ENCODE results near the gene FAM171A2. TPM values are rescaled to one million over a fixed set of nuclear protein-coding genes. Genes with fewer than 3 reads are reported as not detected.
A peak's percentile ranks its signal among the peaks of the same experiment; 100 is the strongest.

Gene FAM171A2
- total and polyA plus RNA-seq, 10 of the 15 experiments (the other 5 are each of a cell fraction or from before 2014, with no cell fraction given): 0.08 to 1.7 (median 0.27) TPM; not detected in 2

DNA sequence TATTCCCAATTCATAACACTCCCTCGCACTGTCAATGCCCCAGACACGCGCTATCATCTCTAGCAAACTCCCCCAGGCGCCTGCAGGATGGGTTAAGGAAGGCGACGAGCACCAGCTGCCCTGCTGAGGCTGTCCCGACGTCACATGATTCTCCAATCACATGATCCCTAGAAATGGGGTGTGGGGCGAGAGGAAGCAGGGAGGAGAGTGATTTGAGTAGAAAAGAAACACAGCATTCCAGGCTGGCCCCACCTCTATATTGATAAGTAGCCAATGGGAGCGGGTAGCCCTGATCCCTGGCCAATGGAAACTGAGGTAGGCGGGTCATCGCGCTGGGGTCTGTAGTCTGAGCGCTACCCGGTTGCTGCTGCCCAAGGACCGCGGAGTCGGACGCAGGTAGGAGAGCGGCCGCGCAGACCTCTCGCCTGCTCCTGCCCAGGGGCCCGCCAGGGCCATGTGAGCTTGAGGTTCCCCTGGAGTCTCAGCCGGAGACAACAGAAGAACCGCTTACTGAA, 18.7 kb downstream of the FAM171A2 start, which contains the start of gene GRN (continued):
- TF ChIP-seq, protein P1, sequence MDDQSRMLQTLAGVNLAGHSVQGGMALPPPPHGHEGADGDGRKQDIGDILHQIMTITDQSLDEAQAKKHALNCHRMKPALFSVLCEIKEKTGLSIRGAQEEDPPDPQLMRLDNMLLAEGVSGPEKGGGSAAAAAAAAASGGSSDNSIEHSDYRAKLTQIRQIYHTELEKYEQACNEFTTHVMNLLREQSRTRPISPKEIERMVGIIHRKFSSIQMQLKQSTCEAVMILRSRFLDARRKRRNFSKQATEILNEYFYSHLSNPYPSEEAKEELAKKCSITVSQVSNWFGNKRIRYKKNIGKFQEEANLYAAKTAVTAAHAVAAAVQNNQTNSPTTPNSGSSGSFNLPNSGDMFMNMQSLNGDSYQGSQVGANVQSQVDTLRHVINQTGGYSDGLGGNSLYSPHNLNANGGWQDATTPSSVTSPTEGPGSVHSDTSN (IDR thresholded peaks at IDR 0.05; ENCODE audit: insufficient replicate concordance, low read depth, low read length): peak; percentile 16
- TF ChIP-seq SIN3A (IDR thresholded peaks at IDR 0.05; ENCODE audit: low read depth, low read length): peak; percentile 96
- no peak for TF ChIP-seq MEF2B (IDR thresholded peaks at IDR 0.05; ENCODE audit: partially characterized antibody, poor library complexity, severe bottlenecking)
- TF ChIP-seq FOXK2 (IDR thresholded peaks at IDR 0.05): peak; percentile 66
- TF ChIP-seq SMARCA5 (IDR thresholded peaks at IDR 0.05): no peak
- no peak for TF ChIP-seq PAX5 (IDR thresholded peaks at IDR 0.05; ENCODE audit: borderline replicate concordance, low read depth, low read length)
- peak; percentile 29 for TF ChIP-seq HCFC1 (IDR thresholded peaks at IDR 0.05; ENCODE audit: low read length)
- TF ChIP-seq RAD21 (IDR thresholded peaks at IDR 0.05; ENCODE audit: insufficient read depth, low read depth, low read length): no peak
- TF ChIP-seq MYB (IDR thresholded peaks at IDR 0.05; ENCODE audit: borderline replicate concordance, low read depth, low read length): no peak
- no peak for TF ChIP-seq RBBP5 (conservative IDR thresholded peaks at IDR 0.05)
- TF ChIP-seq SREBF1 (IDR thresholded peaks at IDR 0.05; ENCODE audit: low read length): no peak
- no peak for TF ChIP-seq LARP7 (IDR thresholded peaks at IDR 0.05)
- no peak for TF ChIP-seq E2F4 (IDR thresholded peaks at IDR 0.05; ENCODE audit: low read depth, low read length)
- no peak for TF ChIP-seq MTA3 (IDR thresholded peaks at IDR 0.05; ENCODE audit: borderline replicate concordance, low read length)
- TF ChIP-seq, protein P2, sequence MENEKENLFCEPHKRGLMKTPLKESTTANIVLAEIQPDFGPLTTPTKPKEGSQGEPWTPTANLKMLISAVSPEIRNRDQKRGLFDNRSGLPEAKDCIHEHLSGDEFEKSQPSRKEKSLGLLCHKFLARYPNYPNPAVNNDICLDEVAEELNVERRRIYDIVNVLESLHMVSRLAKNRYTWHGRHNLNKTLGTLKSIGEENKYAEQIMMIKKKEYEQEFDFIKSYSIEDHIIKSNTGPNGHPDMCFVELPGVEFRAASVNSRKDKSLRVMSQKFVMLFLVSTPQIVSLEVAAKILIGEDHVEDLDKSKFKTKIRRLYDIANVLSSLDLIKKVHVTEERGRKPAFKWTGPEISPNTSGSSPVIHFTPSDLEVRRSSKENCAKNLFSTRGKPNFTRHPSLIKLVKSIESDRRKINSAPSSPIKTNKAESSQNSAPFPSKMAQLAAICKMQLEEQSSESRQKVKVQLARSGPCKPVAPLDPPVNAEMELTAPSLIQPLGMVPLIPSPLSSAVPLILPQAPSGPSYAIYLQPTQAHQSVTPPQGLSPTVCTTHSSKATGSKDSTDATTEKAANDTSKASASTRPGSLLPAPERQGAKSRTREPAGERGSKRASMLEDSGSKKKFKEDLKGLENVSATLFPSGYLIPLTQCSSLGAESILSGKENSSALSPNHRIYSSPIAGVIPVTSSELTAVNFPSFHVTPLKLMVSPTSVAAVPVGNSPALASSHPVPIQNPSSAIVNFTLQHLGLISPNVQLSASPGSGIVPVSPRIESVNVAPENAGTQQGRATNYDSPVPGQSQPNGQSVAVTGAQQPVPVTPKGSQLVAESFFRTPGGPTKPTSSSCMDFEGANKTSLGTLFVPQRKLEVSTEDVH (IDR thresholded peaks at IDR 0.05; ENCODE audit: low read depth, partially characterized antibody): no peak
- no peak for TF ChIP-seq ASH2L (IDR thresholded peaks at IDR 0.05; ENCODE audit: borderline replicate concordance, low read depth)
- TF ChIP-seq REST (IDR thresholded peaks at IDR 0.05; ENCODE audit: low read depth, low read length): no peak
- peak; percentile 52; the same call in 1 of the 2 replicates for TF ChIP-seq NFYA (IDR thresholded peaks at IDR 0.05; ENCODE audit: borderline replicate concordance, low read depth, low read length)
- TF ChIP-seq, protein P3, sequence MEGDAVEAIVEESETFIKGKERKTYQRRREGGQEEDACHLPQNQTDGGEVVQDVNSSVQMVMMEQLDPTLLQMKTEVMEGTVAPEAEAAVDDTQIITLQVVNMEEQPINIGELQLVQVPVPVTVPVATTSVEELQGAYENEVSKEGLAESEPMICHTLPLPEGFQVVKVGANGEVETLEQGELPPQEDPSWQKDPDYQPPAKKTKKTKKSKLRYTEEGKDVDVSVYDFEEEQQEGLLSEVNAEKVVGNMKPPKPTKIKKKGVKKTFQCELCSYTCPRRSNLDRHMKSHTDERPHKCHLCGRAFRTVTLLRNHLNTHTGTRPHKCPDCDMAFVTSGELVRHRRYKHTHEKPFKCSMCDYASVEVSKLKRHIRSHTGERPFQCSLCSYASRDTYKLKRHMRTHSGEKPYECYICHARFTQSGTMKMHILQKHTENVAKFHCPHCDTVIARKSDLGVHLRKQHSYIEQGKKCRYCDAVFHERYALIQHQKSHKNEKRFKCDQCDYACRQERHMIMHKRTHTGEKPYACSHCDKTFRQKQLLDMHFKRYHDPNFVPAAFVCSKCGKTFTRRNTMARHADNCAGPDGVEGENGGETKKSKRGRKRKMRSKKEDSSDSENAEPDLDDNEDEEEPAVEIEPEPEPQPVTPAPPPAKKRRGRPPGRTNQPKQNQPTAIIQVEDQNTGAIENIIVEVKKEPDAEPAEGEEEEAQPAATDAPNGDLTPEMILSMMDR (IDR thresholded peaks at IDR 0.05 in 2 of 3, conservative IDR thresholded peaks at IDR 0.05 in 1 of 3; ENCODE audit: control insufficient read depth in 2 of 3, extremely low read depth in 1 of 3, insufficient read depth in 1 of 3, low read depth in 3 of 3, low read length in 3 of 3): no peak
- TF ChIP-seq SREBF2 (IDR thresholded peaks at IDR 0.05; ENCODE audit: low read length): no peak
- TF ChIP-seq IKZF2 (IDR thresholded peaks at IDR 0.05): peak in 1 of 2 experiments; percentile 1; a peak in 1 of 4 replicates
